GOT3 (cell line): ENCODE results near the gene NSUN2.

Experiments used
- DNase-seq: peaks from one replicate; lab custom pipeline; 2025; ENCODE audit warnings: mixed read lengths; lab: John Stamatoyannopoulos, UW

The NSUN2 gene

GRCh38 chr5:6556089-6556801, 76.6 kb downstream of the NSUN2 start:
- DNase-seq = no peak

DNA sequence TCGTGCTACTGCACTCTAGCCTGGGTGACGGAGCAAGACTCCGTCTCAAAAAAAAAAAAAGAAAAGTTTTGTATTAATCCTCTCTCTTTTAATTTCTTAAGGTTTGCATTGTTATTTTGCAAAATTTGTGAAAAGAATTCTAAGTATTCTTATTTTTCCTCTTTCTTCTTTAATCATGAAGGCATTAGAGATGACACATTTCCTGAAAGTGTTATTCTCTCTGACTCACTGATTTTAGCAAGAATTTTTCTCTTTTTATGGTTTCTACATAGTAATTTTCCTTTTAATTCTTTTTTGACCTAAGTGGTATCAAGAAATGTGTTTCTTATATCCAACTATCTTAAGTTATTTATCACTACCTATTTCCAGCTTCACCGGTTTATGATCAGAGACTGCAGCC, 78.0 kb downstream of the NSUN2 start:
- no peak for DNase-seq

- no peak for DNase-seq
Observed at GRCh38 chr5:6553972-6554371, 78.9 kb downstream of the NSUN2 start.

- no peak for DNase-seq
Observed at GRCh38 chr5:6552612-6553011, 80.2 kb downstream of the NSUN2 start.

GRCh38 chr5:6551955-6552313, 80.9 kb downstream of the NSUN2 start:
- no peak for DNase-seq

GRCh38 chr5:6551287-6551954, 81.4 kb downstream of the NSUN2 start:
- no peak for DNase-seq

GRCh38 chr5:6550628-6551027, 82.2 kb downstream of the NSUN2 start:
- no peak for DNase-seq
